ENCODE measurements around the gene API5. TPM values are rescaled to one million over a fixed set of nuclear protein-coding genes. Genes with fewer than 3 reads are reported as not detected.
"Not testable (repeated sequence)": the region's sequence is repeated elsewhere in the genome, so short reads cannot be mapped to it uniquely, and the experiment has no call there.

Gene API5
- total RNA-seq, result 135 and 139 TPM in 2 replicates

- intact Hi-C loops (cut with micrococcal nuclease), result loop anchor here (1.0 to 5.0 kb wide), 6 partner anchors 46 to 368 kb away; partner anchors contain the start of genes HSD17B12 and TTC17
Observed at GRCh38 chr11:43311791-43312607, at the start of gene API5. API5 (plus strand) TSS chr11:43311996; CDS start chr11:43312128, 132 bp downstream.

GRCh38 chr11:43267856-43268580 is 43.8 kb upstream of the API5 start:
- intact Hi-C loops (cut with micrococcal nuclease), result no loop called here

GRCh38 chr11:43268786-43269185 is 43.0 kb upstream of the API5 start:
- intact Hi-C loops (cut with micrococcal nuclease), result no loop called here

GRCh38 chr11:43269254-43269918 is 42.4 kb upstream of the API5 start:
- intact Hi-C loops (cut with micrococcal nuclease), result no loop called here

- intact Hi-C loops (cut with micrococcal nuclease), result no loop called here
Observed at GRCh38 chr11:43270468-43270867, 41.3 kb upstream of the API5 start.

- intact Hi-C loops (cut with micrococcal nuclease), result no loop called here
Observed at GRCh38 chr11:43278193-43278956, 33.4 kb upstream of the API5 start.

- intact Hi-C loops (cut with micrococcal nuclease), result loop anchor here (5.0 kb wide), 1 partner anchor 1821 kb away; no protein-coding TSS in a partner anchor
Observed at GRCh38 chr11:43282607-43283440, 29.0 kb upstream of the API5 start.

- intact Hi-C loops (cut with micrococcal nuclease), result no loop called here
Observed at GRCh38 chr11:43285826-43286225, 26.0 kb upstream of the API5 start.

- intact Hi-C loops (cut with micrococcal nuclease), result no loop called here
Observed at GRCh38 chr11:43289368-43289767, 22.4 kb upstream of the API5 start.

GRCh38 chr11:43298397-43298796 is 13.4 kb upstream of the API5 start:
- intact Hi-C loops (cut with micrococcal nuclease), result no loop called here

GRCh38 chr11:43315966-43316365 is 4.2 kb downstream of the API5 start:
- intact Hi-C loops (cut with micrococcal nuclease), result no loop called here

- intact Hi-C loops (cut with micrococcal nuclease), result no loop called here
Observed at GRCh38 chr11:43316451-43316850, 4.7 kb downstream of the API5 start.

- intact Hi-C loops (cut with micrococcal nuclease), result no loop called here
Observed at GRCh38 chr11:43327987-43328386, 16.2 kb downstream of the API5 start.

GRCh38 chr11:43328482-43328881 is 16.7 kb downstream of the API5 start:
- intact Hi-C loops (cut with micrococcal nuclease), result no loop called here

- intact Hi-C loops (cut with micrococcal nuclease), result no loop called here
Observed at GRCh38 chr11:43341159-43341558, 29.4 kb downstream of the API5 start.

- intact Hi-C loops (cut with micrococcal nuclease), result not testable (repeated sequence)
Observed at GRCh38 chr11:43351426-43351825, 39.6 kb downstream of the API5 start.

GRCh38 chr11:43354311-43354710 is 42.5 kb downstream of the API5 start:
- intact Hi-C loops (cut with micrococcal nuclease), result no loop called here

- intact Hi-C loops (cut with micrococcal nuclease), result no loop called here
Observed at GRCh38 chr11:43356336-43356735, 44.5 kb downstream of the API5 start.

GRCh38 chr11:43358279-43358800 is 46.5 kb downstream of the API5 start:
- intact Hi-C loops (cut with micrococcal nuclease), result loop anchor here (1.0 to 2.0 kb wide), 4 partner anchors 34 to 708 kb away; partner anchors contain the start of genes ACCS and API5

Data from T-helper 2 cell treated with Interferon-gamma antibody and Interleukin-4, amounts not matched to agents 100 ng/mL and 5 ng/mL, for 36 hours (primary cell).